K562 (cell line): ENCODE data around the gene B3GNT4. TPM values are rescaled to one million over a fixed set of nuclear protein-coding genes. Genes with fewer than 3 reads are reported as not detected.

Experiments used
- ATAC-seq: fragments of 200-7000 bp; cut with Tn5 transposase; 3 replicates; pipeline ENCODE4 v1.9.1; 2020; ENCODE audit warnings: moderate library complexity
- BruUV-seq: library from RNA; stranded (reverse); fragments of 400-500 nt; replicated peaks from 2 replicates; lab custom pipeline; 2021; lab: Mats Ljungman, UMichigan
- CTCF ChIA-PET: fragments of 300-600 bp; formaldehyde crosslinking; extraction: SDS; loops from one replicate; lab custom pipeline; 2021; ENCODE audit warnings: low intra/inter-chr PET ratio; lab: Yijun Ruan, JAX
- POLR2A ChIA-PET: fragments of 300-600, 350-650 bp; sonication (Branson Sonifier 250); formaldehyde crosslinking; extraction: SDS; loops from one replicate; lab custom pipeline; 2021; ENCODE audit warnings: antibody characterized with exemption, inconsistent platforms; lab: Yijun Ruan, JAX
- DNase-seq, 4 experiments: peaks; one replicate each; pipeline versions ENCODE4 v3.0.0 to v3.0.0-alpha.2; 2011 to 2018; ENCODE audit warnings: low spot score in 3 of 4, mixed read lengths in 3 of 4; ENCODE audit errors: extremely low read depth in 1 of 4
- FAIRE-seq: peaks from 2 replicates; lab custom pipeline; 2011; peaks lifted over from hg19 to GRCh38; lab: Jason Lieb, UNC
- H2AFZ ChIP-seq: 2 replicates; pipeline ENCODE4 v1.6.0; 2011; ENCODE audit warnings: low read depth, low read length, control low read depth, inconsistent platforms
- H3K27ac ChIP-seq: fragments of 200-600 bp; 3 replicates; pipeline ENCODE4 v1.8.0; 2011; ENCODE audit warnings: low read depth, mild to moderate bottlenecking, control low read depth, inconsistent platforms, low read length, moderate library complexity, mixed read lengths; ENCODE audit errors: extremely low read depth
- H3K27me3 ChIP-seq, 2 experiments: fragments of 300-600 bp in 1 of 2; 2 replicates in 1 of 2; 3 replicates in 1 of 2; pipeline versions ENCODE4 v1.6.0 to v1.8.0; 2011; ENCODE audit warnings: inconsistent platforms in 2 of 2, low read length in 2 of 2, mild to moderate bottlenecking in 1 of 2, mixed read lengths in 1 of 2, moderate library complexity in 1 of 2; ENCODE audit not compliant: control insufficient read depth in 2 of 2, insufficient read depth in 2 of 2
- H3K36me3 ChIP-seq: fragments of 300-600 bp; 3 replicates; pipeline ENCODE4 v1.8.0; 2011; ENCODE audit warnings: mild to moderate bottlenecking, low read length, inconsistent platforms; ENCODE audit not compliant: control insufficient read depth, insufficient read depth
- H3K4me1 ChIP-seq, 2 experiments: fragments of 200-600 bp in 1 of 2; replicated peaks in 1 of 2; 2 replicates in 1 of 2; 3 replicates in 1 of 2; pipeline versions ENCODE4 v1.5.1 to v1.8.0; 2011; ENCODE audit warnings: inconsistent platforms in 2 of 2, low read length in 2 of 2, mild to moderate bottlenecking in 1 of 2, mixed read lengths in 1 of 2, moderate library complexity in 1 of 2; ENCODE audit not compliant: control insufficient read depth in 2 of 2, insufficient read depth in 2 of 2
- H3K4me2 ChIP-seq: 2 replicates; pipeline ENCODE4 v1.6.1; 2011; ENCODE audit warnings: low read length, control low read depth, inconsistent platforms, mixed read lengths; ENCODE audit not compliant: insufficient read depth
- H3K4me3 ChIP-seq: fragments of 200-600 bp; sonication (generic), shearing (Covaris generic); 2 replicates; pipeline ENCODE4 v1.5.1; 2016; ENCODE audit warnings: control low read depth, inconsistent platforms
- H3K79me2 ChIP-seq: fragments of 200-600 bp; 3 replicates; pipeline ENCODE4 v1.8.0; 2011; ENCODE audit warnings: low read length, inconsistent platforms; ENCODE audit not compliant: control insufficient read depth, insufficient read depth
- H3K9ac ChIP-seq, 2 experiments: 2 replicates each; pipeline versions ENCODE4 v1.6.0 to v1.6.1; 2011; ENCODE audit warnings: low read depth in 2 of 2, low read length in 2 of 2, control low read depth in 1 of 2, inconsistent platforms in 1 of 2, mild to moderate bottlenecking in 1 of 2, mixed read lengths in 1 of 2; ENCODE audit not compliant: insufficient read depth in 1 of 2
- H3K9me1 ChIP-seq: one replicate; pipeline ENCODE4 v1.6.0; 2011; ENCODE audit warnings: inconsistent platforms, mild to moderate bottlenecking, low read length, moderate library complexity; ENCODE audit not compliant: control insufficient read depth, insufficient read depth
- H3K9me3 ChIP-seq: replicated peaks from 2 replicates; pipeline ENCODE4 v1.5.1; 2011; ENCODE audit warnings: low read depth, low read length, inconsistent platforms; ENCODE audit not compliant: control insufficient read depth, insufficient read depth
- H4K20me1 ChIP-seq: replicated peaks from 2 replicates; pipeline ENCODE4 v1.6.1; 2011; ENCODE audit warnings: low read length, inconsistent platforms, mixed read lengths; ENCODE audit not compliant: control insufficient read depth, insufficient read depth
- BCL6 ChIP-seq: fragments of 250-450 bp; sonication (Bioruptor Pico); IDR thresholded peaks from 2 replicates; pipeline ENCODE4 v1.4.0; 2020
- BRD9 ChIP-seq: fragments of 450-650 bp; IDR thresholded peaks from 2 replicates; pipeline ENCODE4 v1.6.1; 2018; ENCODE audit warnings: low read depth; ENCODE audit not compliant: partially characterized antibody
- GATA2 ChIP-seq: sonication (generic); formaldehyde crosslinking; IDR thresholded peaks from 2 replicates; pipeline ENCODE4 v1.4.0; 2020; ENCODE audit warnings: mild to moderate bottlenecking, missing genetic modification reagents
- GTF2A2 ChIP-seq: IDR thresholded peaks from 2 replicates; pipeline ENCODE4 v1.6.1; 2016; ENCODE audit warnings: mild to moderate bottlenecking, missing genetic modification characterization, missing compliant biosample characterization
- GTF2F1 ChIP-seq: IDR thresholded peaks from 2 replicates; pipeline ENCODE4 v1.6.1; 2011; ENCODE audit warnings: low read depth, low read length, improper control_type of control experiment
- HMGN3 ChIP-seq: IDR thresholded peaks from 2 replicates; pipeline ENCODE4 v1.6.1; 2011; ENCODE audit warnings: borderline replicate concordance, low read depth, mild to moderate bottlenecking, mixed read lengths, low read length; ENCODE audit not compliant: insufficient read length; ENCODE audit errors: extremely low read depth
- NR4A1 ChIP-seq, 2 experiments: fragments of 250-450 bp in 1 of 2; fragments of 450-650 bp in 1 of 2; sonication (Bioruptor Pico) in 1 of 2; IDR thresholded peaks; 2 replicates each; pipeline versions ENCODE4 v1.4.0 to v1.6.1; 2016 to 2020; ENCODE audit warnings: mild to moderate bottlenecking in 2 of 2, missing compliant biosample characterization in 1 of 2, missing genetic modification characterization in 1 of 2, moderate library complexity in 1 of 2
- RFX5 ChIP-seq: IDR thresholded peaks from 2 replicates; pipeline ENCODE4 v1.6.1; 2011; ENCODE audit warnings: low read depth, mild to moderate bottlenecking, improper control_type of control experiment, low read length
- STAG1 ChIP-seq: sonication (generic); formaldehyde crosslinking; IDR thresholded peaks from 2 replicates; pipeline ENCODE4 v1.5.0; 2020; ENCODE audit warnings: missing genetic modification reagents, borderline replicate concordance
- ZSCAN29 ChIP-seq: fragments of 450-650 bp; IDR thresholded peaks from 2 replicates; pipeline ENCODE4 v1.6.1; 2017
- WGBS: fragments of 100-300 bp; shearing (Covaris generic); methylation state at CpG from one replicate; pipeline ENCODE4 v1.1.6; 2016; ENCODE audit warnings: low coverage, mixed read lengths; ENCODE audit not compliant: insufficient coverage; ENCODE audit errors: missing lambda C conversion rate; 5-methylcytosine and 5-hydroxymethylcytosine counted together
- in situ Hi-C: fragments of 300-500 bp; cut with MboI; formaldehyde crosslinking; loops from 4 replicates; pipeline ENCODE4 v1.15.0; 2018; ENCODE audit warnings: inconsistent platforms, mixed read lengths
- intact Hi-C: fragments of 100-400 bp; cut with micrococcal nuclease; formaldehyde crosslinking; loops from 2 replicates; pipeline ENCODE4 v1.14.2; 2022
- polyA plus RNA-seq, 8 experiments: library from polyadenylated mRNA; depleted of rRNA in 4 of 8; stranded (reverse) in 5 of 8; unstranded in 3 of 8; fragments of >200 nt; fragmentation: Nextera tagmentation in 2 of 8; fragmentation: Illumina TruSeq in 1 of 8; extraction: Ambion mirVana in 2 of 8; extraction: Trizol in 1 of 8; gene quantifications; 2 replicates each; pipeline versions ENCODE4 v1.2.1 to v1.2.3, GENCODE V29; 2011 to 2014; ENCODE audit warnings: inconsistent platforms in 1 of 8, missing spikeins in 1 of 8
- total RNA-seq, 7 experiments: library from RNA; depleted of rRNA in 6 of 7; stranded (reverse); fragments of >200 nt in 6 of 7; fragmentation: Illumina TruSeq in 2 of 7; extraction: Trizol in 2 of 7; gene quantifications; 2 replicates each; pipeline versions ENCODE4 v1.2.1 to v1.2.3, GENCODE V29; 2011 to 2021; ENCODE audit warnings: low replicate concordance in 1 of 7
- TF ChIP-seq, protein P1 (sequence below): sonication (generic); formaldehyde crosslinking; IDR thresholded peaks from 2 replicates; pipeline ENCODE4 v1.8.0; 2022; ENCODE audit warnings: mild to moderate bottlenecking, missing genetic modification reagents
- TF ChIP-seq, protein P2 (sequence below): sonication (generic); formaldehyde crosslinking; IDR thresholded peaks from 2 replicates; pipeline ENCODE4 v1.8.0; 2022; ENCODE audit warnings: mild to moderate bottlenecking, missing genetic modification reagents
- TF ChIP-seq, protein P3 (sequence below): IDR thresholded peaks from 2 replicates; pipeline ENCODE4 v1.6.1; 2012; ENCODE audit warnings: low read depth, low read length, improper control_type of control experiment, borderline replicate concordance

The B3GNT4 gene
- total and polyA plus RNA-seq, 9 of the 15 experiments (the other 6 are each of a cell fraction or from before 2014, with no cell fraction given), result 0.17 to 3.2 (median 1.3) TPM

DNA sequence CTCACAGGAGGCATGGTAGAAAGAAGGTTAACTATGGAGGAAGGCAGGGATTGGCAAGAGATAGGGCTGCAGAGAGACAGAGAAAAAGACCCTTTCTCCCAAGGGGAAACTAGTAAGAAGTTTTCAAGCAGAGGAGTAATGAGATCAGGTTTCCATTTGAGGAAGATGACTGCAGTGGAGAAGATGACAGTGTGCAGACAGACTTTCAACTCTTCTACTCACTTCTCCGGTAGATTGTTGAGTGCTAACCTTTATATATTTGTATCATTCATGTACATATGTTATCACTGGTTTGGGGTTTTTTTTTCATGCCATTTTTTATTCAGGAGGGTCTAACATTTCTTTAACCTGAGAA, 5.9 kb upstream of the B3GNT4 start (continued):
- TF ChIP-seq NR4A1 (CRISPR knock-in tag; IDR thresholded peaks at IDR 0.05) (no peak), NR4A1 (tag; IDR thresholded peaks at IDR 0.05) (no peak)

DNA sequence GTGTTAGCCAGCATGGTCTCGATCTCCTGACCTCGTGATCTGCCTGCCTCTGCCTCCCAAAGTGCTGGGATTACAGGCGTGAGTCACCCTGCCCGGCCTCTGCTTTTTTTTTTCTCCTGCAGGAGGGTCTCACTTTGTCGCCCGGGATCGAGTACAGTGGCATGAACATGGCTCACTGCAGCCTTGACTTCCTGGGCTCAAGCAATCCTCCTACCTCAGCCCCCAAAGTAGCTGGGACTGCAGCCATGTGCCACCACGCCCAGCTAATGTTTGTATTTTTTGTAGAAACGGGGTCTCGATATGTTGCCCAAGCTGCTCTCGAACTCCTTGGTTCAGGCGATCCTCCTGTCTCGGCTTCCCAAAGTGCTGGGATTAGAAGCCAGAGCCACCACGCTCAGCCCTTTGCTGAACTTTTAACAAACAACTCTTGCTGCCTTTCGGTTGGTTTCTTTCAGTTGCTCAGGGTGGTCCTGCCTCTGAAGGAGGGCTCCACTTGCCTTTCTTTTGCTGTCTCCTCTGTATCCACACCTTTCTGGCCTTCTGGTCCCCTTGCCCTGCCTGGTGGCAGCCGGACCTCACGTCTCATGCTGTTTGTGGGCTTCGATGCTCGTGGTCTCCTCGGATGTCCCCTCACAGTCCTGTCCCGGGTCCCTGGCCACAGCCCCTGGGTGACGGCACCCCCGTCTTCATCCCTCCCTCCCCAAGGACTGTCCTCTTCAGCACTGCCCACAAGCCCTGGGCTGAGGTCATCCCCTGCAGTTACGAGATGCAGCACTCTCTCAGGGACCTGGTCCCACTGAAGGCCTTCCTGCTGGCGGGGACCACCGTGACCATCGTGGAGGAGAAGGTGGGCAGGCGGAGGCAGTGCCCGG, 3.8 kb upstream of the B3GNT4 start:
- 77% methylated on average over 27 of the region's 29 CpGs for WGBS
- TF ChIP-seq, protein P1, sequence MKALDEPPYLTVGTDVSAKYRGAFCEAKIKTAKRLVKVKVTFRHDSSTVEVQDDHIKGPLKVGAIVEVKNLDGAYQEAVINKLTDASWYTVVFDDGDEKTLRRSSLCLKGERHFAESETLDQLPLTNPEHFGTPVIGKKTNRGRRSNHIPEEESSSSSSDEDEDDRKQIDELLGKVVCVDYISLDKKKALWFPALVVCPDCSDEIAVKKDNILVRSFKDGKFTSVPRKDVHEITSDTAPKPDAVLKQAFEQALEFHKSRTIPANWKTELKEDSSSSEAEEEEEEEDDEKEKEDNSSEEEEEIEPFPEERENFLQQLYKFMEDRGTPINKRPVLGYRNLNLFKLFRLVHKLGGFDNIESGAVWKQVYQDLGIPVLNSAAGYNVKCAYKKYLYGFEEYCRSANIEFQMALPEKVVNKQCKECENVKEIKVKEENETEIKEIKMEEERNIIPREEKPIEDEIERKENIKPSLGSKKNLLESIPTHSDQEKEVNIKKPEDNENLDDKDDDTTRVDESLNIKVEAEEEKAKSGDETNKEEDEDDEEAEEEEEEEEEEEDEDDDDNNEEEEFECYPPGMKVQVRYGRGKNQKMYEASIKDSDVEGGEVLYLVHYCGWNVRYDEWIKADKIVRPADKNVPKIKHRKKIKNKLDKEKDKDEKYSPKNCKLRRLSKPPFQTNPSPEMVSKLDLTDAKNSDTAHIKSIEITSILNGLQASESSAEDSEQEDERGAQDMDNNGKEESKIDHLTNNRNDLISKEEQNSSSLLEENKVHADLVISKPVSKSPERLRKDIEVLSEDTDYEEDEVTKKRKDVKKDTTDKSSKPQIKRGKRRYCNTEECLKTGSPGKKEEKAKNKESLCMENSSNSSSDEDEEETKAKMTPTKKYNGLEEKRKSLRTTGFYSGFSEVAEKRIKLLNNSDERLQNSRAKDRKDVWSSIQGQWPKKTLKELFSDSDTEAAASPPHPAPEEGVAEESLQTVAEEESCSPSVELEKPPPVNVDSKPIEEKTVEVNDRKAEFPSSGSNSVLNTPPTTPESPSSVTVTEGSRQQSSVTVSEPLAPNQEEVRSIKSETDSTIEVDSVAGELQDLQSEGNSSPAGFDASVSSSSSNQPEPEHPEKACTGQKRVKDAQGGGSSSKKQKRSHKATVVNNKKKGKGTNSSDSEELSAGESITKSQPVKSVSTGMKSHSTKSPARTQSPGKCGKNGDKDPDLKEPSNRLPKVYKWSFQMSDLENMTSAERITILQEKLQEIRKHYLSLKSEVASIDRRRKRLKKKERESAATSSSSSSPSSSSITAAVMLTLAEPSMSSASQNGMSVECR, result no peak
- TF ChIP-seq GTF2F1 (no peak), GTF2A2 (no peak), RFX5 (no peak), BCL6 (no peak), GATA2 (no peak), BRD9 (no peak), HMGN3 (no peak), ZSCAN29 (no peak), STAG1 (no peak)
- TF ChIP-seq, protein P2, sequence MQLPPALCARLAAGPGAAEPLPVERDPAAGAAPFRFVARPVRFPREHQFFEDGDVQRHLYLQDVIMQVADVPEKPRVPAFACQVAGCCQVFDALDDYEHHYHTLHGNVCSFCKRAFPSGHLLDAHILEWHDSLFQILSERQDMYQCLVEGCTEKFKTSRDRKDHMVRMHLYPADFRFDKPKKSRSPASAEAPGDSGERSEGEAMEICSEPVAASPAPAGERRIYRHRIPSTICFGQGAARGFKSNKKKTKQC (CRISPR knock-in tag), result no peak
- TF ChIP-seq, protein P3, sequence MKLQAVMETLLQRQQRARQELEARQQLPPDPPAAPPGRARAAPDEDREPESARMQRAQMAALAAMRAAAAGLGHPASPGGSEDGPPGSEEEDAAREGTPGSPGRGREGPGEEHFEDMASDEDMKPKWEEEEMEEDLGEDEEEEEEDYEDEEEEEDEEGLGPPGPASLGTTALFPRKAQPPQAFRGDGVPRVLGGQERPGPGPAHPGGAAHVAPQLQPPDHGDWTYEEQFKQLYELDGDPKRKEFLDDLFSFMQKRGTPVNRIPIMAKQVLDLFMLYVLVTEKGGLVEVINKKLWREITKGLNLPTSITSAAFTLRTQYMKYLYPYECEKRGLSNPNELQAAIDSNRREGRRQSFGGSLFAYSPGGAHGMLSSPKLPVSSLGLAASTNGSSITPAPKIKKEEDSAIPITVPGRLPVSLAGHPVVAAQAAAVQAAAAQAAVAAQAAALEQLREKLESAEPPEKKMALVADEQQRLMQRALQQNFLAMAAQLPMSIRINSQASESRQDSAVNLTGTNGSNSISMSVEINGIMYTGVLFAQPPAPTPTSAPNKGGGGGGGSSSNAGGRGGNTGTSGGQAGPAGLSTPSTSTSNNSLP, result no peak

More for the DNA sequence above, 3.8 kb upstream of the B3GNT4 start:
- FAIRE-seq (no peak), DNase-seq (no peak), ATAC-seq (no peak)
- ChIA-PET CTCF (interaction anchor here (0.7 kb wide), 1 partner anchor 1134 kb away, joined by 3 read pairs; no protein-coding TSS in a partner anchor), POLR2A (interaction anchor here (0.6 kb wide), 1 partner anchor 124 kb away, joined by 3 read pairs; no protein-coding TSS in a partner anchor)
- Histone ChIP-seq H3K4me3 (no peak overlapping the region), H4K20me1 (no peaks in the 10 kb centered on the region), H3K9me3 (peaks cover 13% of the 10 kb centered on the region), H3K79me2 (no peaks in the 10 kb centered on the region), H2AFZ (no peak overlapping the region; the same call in 1 of the 2 replicates), H3K36me3 (no peaks in the 10 kb centered on the region), H3K27me3 (no peaks in the 10 kb centered on the region), H3K4me1 (peaks cover 18 to 56% of the 10 kb centered on the region in 2 experiments), H3K27ac (no peak overlapping the region), H3K4me2 (no peak overlapping the region), H3K9ac (peak overlapping the region in 1 of 2 experiments; percentile 74; a peak in 1 of 4 replicates), H3K9me1 (no peaks in the 10 kb centered on the region)
- intact Hi-C loops (no loop called here), in situ Hi-C loops (no loop called here)
- BruUV-seq, result no TSS peak
